K562 (cell line): ENCODE measurements around the gene SLC3A2. TPM values are rescaled to one million over a fixed set of nuclear protein-coding genes. Genes with fewer than 3 reads are reported as not detected.

Experiments used
- BRF1 ChIP-seq: IDR thresholded peaks from 3 replicates; pipeline ENCODE4 v1.6.1; 2011; ENCODE audit warnings: borderline replicate concordance, mild to moderate bottlenecking; ENCODE audit not compliant: insufficient read length; ENCODE audit errors: extremely low read depth
- DACH1 ChIP-seq: fragments of 450-650 bp; IDR thresholded peaks from 2 replicates; pipeline ENCODE4 v1.6.1; 2018; ENCODE audit not compliant: partially characterized antibody
- DIDO1 ChIP-seq: fragments of 450-650 bp; IDR thresholded peaks from 2 replicates; pipeline ENCODE4 v1.6.1; 2016; ENCODE audit warnings: low read depth, missing biosample characterization, missing genetic modification characterization
- FOXM1 ChIP-seq, 2 experiments: fragments of 450-650 bp in 1 of 2; sonication (generic) in 1 of 2; formaldehyde crosslinking in 1 of 2; IDR thresholded peaks; 2 replicates each; pipeline versions ENCODE4 v1.6.1 to v1.9.0; 2017 to 2022; ENCODE audit warnings: low read depth in 2 of 2, mild to moderate bottlenecking in 2 of 2, missing genetic modification reagents in 1 of 2, moderate library complexity in 1 of 2
- MAZ ChIP-seq, 2 experiments: fragments of 450-650 bp in 1 of 2; sonication (generic) in 1 of 2; formaldehyde crosslinking; IDR thresholded peaks in 1 of 2; conservative IDR thresholded peaks in 1 of 2; 2 replicates each; pipeline versions ENCODE4 v1.4.0 to v1.5.0; 2020; ENCODE audit warnings: mild to moderate bottlenecking in 1 of 2, missing genetic modification reagents in 1 of 2
- PHF20 ChIP-seq: fragments of 450-650 bp; IDR thresholded peaks from 2 replicates; pipeline ENCODE4 v1.6.1; 2018; ENCODE audit not compliant: partially characterized antibody
- PRPF4 ChIP-seq: fragments of 200-400 bp; formaldehyde crosslinking; IDR thresholded peaks from one replicate; pipeline ENCODE4 v1.6.1; 2017; ENCODE audit warnings: low read length, low read depth, mild to moderate bottlenecking; ENCODE audit not compliant: insufficient read depth, poor library complexity, severe bottlenecking
- RB1 ChIP-seq: fragments of 450-650 bp; IDR thresholded peaks from 2 replicates; pipeline ENCODE4 v1.6.1; 2017; ENCODE audit warnings: low read depth, mild to moderate bottlenecking
- TAF9B ChIP-seq: fragments of 450-650 bp; IDR thresholded peaks from 2 replicates; pipeline ENCODE4 v1.6.1; 2018; ENCODE audit warnings: mild to moderate bottlenecking; ENCODE audit not compliant: partially characterized antibody
- ZBTB7A ChIP-seq: IDR thresholded peaks from 2 replicates; pipeline ENCODE4 v1.6.1; 2011; ENCODE audit warnings: low read depth, mild to moderate bottlenecking, low read length, moderate library complexity, borderline replicate concordance; ENCODE audit not compliant: control insufficient read depth
- ZFX ChIP-seq: sonication (generic); formaldehyde crosslinking; IDR thresholded peaks from 2 replicates; pipeline ENCODE4 v1.8.0; 2022; ENCODE audit warnings: mild to moderate bottlenecking, missing genetic modification reagents, moderate library complexity
- ZNF184 ChIP-seq: sonication (generic); formaldehyde crosslinking; IDR thresholded peaks from 2 replicates; pipeline ENCODE4 v1.5.0; 2020; ENCODE audit warnings: missing genetic modification reagents
- ZNF354B ChIP-seq: fragments of 250-450 bp; sonication (Bioruptor Pico); IDR thresholded peaks from 2 replicates; pipeline ENCODE4 v1.4.0; 2020
- polyA plus RNA-seq, 8 experiments: library from polyadenylated mRNA; depleted of rRNA in 4 of 8; stranded (reverse) in 5 of 8; unstranded in 3 of 8; fragments of >200 nt; fragmentation: Nextera tagmentation in 2 of 8; fragmentation: Illumina TruSeq in 1 of 8; extraction: Ambion mirVana in 2 of 8; extraction: Trizol in 1 of 8; gene quantifications; 2 replicates each; pipeline versions ENCODE4 v1.2.1 to v1.2.3, GENCODE V29; 2011 to 2014; ENCODE audit warnings: inconsistent platforms in 1 of 8, missing spikeins in 1 of 8
- total RNA-seq, 7 experiments: library from RNA; depleted of rRNA in 6 of 7; stranded (reverse); fragments of >200 nt in 6 of 7; fragmentation: Illumina TruSeq in 2 of 7; extraction: Trizol in 2 of 7; gene quantifications; 2 replicates each; pipeline versions ENCODE4 v1.2.1 to v1.2.3, GENCODE V29; 2011 to 2021; ENCODE audit warnings: low replicate concordance in 1 of 7
- TF ChIP-seq, protein P1 (sequence below): fragments of 250-450 bp; sonication (Bioruptor Pico); IDR thresholded peaks from 2 replicates; pipeline ENCODE4 v1.4.0; 2020
- TF ChIP-seq, protein P2 (sequence below): fragments of 250-450 bp; sonication (Bioruptor Pico); IDR thresholded peaks from 2 replicates; pipeline ENCODE4 v1.8.0; 2022; ENCODE audit warnings: moderate library complexity, mild to moderate bottlenecking, inconsistent platforms
- TF ChIP-seq, protein P3 (sequence below): fragments of 450-650 bp; formaldehyde crosslinking; IDR thresholded peaks from 2 replicates; pipeline ENCODE4 v1.4.0; 2022; ENCODE audit warnings: missing genetic modification characterization
- TF ChIP-seq, protein P4 (sequence below), 3 experiments: fragments of 200-800 bp in 1 of 3; sonication (Bioruptor generic) in 1 of 3; sonication (generic) in 1 of 3; formaldehyde crosslinking in 1 of 3; IDR thresholded peaks; 2 replicates each; pipeline versions ENCODE4 v1.6.1 to v1.8.0; 2016 to 2022; ENCODE audit warnings: mild to moderate bottlenecking in 2 of 3, missing compliant biosample characterization in 2 of 3, missing genetic modification characterization in 2 of 3, missing genetic modification reagents in 1 of 3

SLC3A2 gene
- total and polyA plus RNA-seq, 9 of the 15 experiments (the other 6 are each of a cell fraction or from before 2014, with no cell fraction given) = 20.0 to 296 (median 214) TPM

DNA sequence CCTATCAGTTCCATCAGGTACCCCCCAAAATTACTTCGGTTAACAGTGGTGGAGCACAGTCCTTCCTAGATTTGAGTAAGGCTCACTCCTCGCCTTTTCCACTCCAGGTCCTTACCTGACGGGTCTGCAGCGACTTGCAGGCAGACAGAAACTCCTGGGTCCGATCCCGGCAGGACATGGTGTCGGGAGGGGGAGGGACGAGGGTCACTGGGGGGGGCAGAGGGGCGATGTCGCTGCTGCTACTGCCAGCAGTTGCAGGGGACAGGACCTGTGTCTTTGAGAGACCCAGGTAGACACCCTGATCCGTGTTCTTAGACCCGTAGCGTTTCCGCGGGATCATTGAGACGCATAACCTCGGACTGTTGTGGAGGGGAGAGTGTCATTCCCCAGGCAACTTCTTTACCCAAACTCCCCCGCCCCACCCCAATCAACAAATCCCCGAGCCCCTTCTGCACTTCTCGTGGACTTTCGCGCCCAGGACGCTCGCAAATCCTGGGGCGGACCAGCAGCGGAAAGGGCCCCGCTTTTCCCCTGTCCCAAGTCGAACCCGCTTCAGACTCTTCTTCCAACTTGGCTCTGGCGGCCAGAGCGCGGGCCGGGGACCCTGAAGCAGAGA is 49.7 kb upstream of the SLC3A2 start (continued):
- TF ChIP-seq, protein P1, sequence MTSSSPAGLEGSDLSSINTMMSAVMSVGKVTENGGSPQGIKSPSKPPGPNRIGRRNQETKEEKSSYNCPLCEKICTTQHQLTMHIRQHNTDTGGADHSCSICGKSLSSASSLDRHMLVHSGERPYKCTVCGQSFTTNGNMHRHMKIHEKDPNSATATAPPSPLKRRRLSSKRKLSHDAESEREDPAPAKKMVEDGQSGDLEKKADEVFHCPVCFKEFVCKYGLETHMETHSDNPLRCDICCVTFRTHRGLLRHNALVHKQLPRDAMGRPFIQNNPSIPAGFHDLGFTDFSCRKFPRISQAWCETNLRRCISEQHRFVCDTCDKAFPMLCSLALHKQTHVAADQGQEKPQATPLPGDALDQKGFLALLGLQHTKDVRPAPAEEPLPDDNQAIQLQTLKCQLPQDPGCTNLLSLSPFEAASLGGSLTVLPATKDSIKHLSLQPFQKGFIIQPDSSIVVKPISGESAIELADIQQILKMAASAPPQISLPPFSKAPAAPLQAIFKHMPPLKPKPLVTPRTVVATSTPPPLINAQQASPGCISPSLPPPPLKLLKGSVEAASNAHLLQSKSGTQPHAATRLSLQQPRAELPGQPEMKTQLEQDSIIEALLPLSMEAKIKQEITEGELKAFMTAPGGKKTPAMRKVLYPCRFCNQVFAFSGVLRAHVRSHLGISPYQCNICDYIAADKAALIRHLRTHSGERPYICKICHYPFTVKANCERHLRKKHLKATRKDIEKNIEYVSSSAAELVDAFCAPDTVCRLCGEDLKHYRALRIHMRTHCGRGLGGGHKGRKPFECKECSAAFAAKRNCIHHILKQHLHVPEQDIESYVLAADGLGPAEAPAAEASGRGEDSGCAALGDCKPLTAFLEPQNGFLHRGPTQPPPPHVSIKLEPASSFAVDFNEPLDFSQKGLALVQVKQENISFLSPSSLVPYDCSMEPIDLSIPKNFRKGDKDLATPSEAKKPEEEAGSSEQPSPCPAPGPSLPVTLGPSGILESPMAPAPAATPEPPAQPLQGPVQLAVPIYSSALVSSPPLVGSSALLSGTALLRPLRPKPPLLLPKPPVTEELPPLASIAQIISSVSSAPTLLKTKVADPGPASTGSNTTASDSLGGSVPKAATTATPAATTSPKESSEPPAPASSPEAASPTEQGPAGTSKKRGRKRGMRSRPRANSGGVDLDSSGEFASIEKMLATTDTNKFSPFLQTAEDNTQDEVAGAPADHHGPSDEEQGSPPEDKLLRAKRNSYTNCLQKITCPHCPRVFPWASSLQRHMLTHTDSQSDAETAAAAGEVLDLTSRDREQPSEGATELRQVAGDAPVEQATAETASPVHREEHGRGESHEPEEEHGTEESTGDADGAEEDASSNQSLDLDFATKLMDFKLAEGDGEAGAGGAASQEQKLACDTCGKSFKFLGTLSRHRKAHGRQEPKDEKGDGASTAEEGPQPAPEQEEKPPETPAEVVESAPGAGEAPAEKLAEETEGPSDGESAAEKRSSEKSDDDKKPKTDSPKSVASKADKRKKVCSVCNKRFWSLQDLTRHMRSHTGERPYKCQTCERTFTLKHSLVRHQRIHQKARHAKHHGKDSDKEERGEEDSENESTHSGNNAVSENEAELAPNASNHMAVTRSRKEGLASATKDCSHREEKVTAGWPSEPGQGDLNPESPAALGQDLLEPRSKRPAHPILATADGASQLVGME (CRISPR knock-in tag) = no peak
- TF ChIP-seq, protein P2, sequence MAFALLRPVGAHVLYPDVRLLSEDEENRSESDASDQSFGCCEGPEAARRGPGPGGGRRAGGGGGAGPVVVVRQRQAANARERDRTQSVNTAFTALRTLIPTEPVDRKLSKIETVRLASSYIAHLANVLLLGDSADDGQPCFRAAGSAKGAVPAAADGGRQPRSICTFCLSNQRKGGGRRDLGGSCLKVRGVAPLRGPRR = no peak
- no peak for TF ChIP-seq ZNF354B (CRISPR knock-in tag)
- TF ChIP-seq, protein P3, sequence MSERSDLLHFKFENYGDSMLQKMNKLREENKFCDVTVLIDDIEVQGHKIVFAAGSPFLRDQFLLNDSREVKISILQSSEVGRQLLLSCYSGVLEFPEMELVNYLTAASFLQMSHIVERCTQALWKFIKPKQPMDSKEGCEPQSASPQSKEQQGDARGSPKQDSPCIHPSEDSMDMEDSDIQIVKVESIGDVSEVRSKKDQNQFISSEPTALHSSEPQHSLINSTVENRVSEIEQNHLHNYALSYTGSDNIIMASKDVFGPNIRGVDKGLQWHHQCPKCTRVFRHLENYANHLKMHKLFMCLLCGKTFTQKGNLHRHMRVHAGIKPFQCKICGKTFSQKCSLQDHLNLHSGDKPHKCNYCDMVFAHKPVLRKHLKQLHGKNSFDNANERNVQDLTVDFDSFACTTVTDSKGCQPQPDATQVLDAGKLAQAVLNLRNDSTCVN (CRISPR knock-in tag) = no peak
- TF ChIP-seq DIDO1 = no peak
- TF ChIP-seq FOXM1 (IDR thresholded peaks at IDR 0.05; ENCODE audit: low read depth) = peak; percentile 25; the same call in 1 of the 2 replicates
- TF ChIP-seq FOXM1 (CRISPR knock-in tag; IDR thresholded peaks at IDR 0.05; ENCODE audit: low read depth) = no peak; the same call in 1 of the 2 replicates
- TF ChIP-seq RB1 = 0 out of 2 replicates have a peak, but pooled peaks have one; percentile 58
- no peak for TF ChIP-seq PHF20
- TF ChIP-seq, protein P4, sequence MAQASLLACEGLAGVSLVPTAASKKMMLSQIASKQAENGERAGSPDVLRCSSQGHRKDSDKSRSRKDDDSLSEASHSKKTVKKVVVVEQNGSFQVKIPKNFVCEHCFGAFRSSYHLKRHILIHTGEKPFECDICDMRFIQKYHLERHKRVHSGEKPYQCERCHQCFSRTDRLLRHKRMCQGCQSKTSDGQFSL (CRISPR knock-in tag; IDR thresholded peaks at IDR 0.05) = peak; percentile 90
- TF ChIP-seq, protein P4 (tag; IDR thresholded peaks at IDR 0.05) = peak in 1 of 2 experiments; percentile 70; a peak in 2 of 4 replicates
- TF ChIP-seq BRF1 = no peak
- no peak for TF ChIP-seq PRPF4
- peak; percentile 22; the same call in 1 of the 2 replicates for TF ChIP-seq ZBTB7A
- TF ChIP-seq ZNF184 = no peak
- no peak for TF ChIP-seq DACH1
- TF ChIP-seq ZFX (CRISPR knock-in tag) = no peak
- no peak for TF ChIP-seq TAF9B
- 0 out of 4 replicates have a peak, but pooled peaks of 1 of the 2 experiments have one; percentile 0 for TF ChIP-seq MAZ (CRISPR knock-in tag; conservative IDR thresholded peaks at IDR 0.05 in 1 of 2, IDR thresholded peaks at IDR 0.05 in 1 of 2)
